Astrocyte (in vitro differentiated cells and primary cell): ENCODE data around the gene RARB. TPM values are rescaled to one million over a fixed set of nuclear protein-coding genes. Genes with fewer than 3 reads are reported as not detected.

Experiments used
- DNase-seq: peaks from one replicate; pipeline ENCODE4 v3.0.0-alpha.2; 2010; ENCODE audit warnings: low read depth
- FAIRE-seq: peaks from 2 replicates; lab custom pipeline; 2011; peaks lifted over from hg19 to GRCh38; lab: Jason Lieb, UNC
- H2AFZ ChIP-seq: 2 replicates; pipeline ENCODE4 v1.6.0; 2012; ENCODE audit warnings: low read depth, low read length, inconsistent platforms
- H3K27ac ChIP-seq: 2 replicates; pipeline ENCODE4 v1.5.1; 2011; ENCODE audit warnings: low read depth, low read length, inconsistent platforms
- H3K27me3 ChIP-seq: 2 replicates; pipeline ENCODE4 v1.6.0; 2011; ENCODE audit warnings: low read length, inconsistent platforms; ENCODE audit not compliant: insufficient read depth
- H3K36me3 ChIP-seq: 2 replicates; pipeline ENCODE4 v1.5.1; 2011; ENCODE audit warnings: low read length, inconsistent platforms; ENCODE audit not compliant: insufficient read depth
- H3K4me1 ChIP-seq: 2 replicates; pipeline ENCODE4 v1.5.1; 2011; ENCODE audit warnings: low read length, inconsistent platforms; ENCODE audit not compliant: insufficient read depth
- H3K4me2 ChIP-seq: 2 replicates; pipeline ENCODE4 v1.6.0; 2012; ENCODE audit warnings: low read length, inconsistent platforms
- H3K4me3 ChIP-seq: 2 replicates; pipeline ENCODE4 v1.5.1; 2011; ENCODE audit warnings: low read depth, mild to moderate bottlenecking, low read length, inconsistent platforms; ENCODE audit not compliant: insufficient read depth
- H3K79me2 ChIP-seq: 2 replicates; pipeline ENCODE4 v1.6.0; 2012; ENCODE audit warnings: mild to moderate bottlenecking, low read length, inconsistent platforms; ENCODE audit not compliant: insufficient read depth
- H3K9ac ChIP-seq: 2 replicates; pipeline ENCODE4 v1.6.0; 2012; ENCODE audit warnings: mild to moderate bottlenecking, low read length, inconsistent platforms
- H3K9me3 ChIP-seq: 2 replicates; pipeline ENCODE4 v1.5.1; 2012; ENCODE audit warnings: low read depth, mild to moderate bottlenecking, low read length, inconsistent platforms; ENCODE audit not compliant: insufficient read depth
- H4K20me1 ChIP-seq: 2 replicates; pipeline ENCODE4 v1.6.0; 2012; ENCODE audit warnings: low read length, inconsistent platforms; ENCODE audit not compliant: insufficient read depth
- H3K27ac Mint-ChIP-seq: one replicate; pipeline ENCODE4 v1.8.0; 2021; ENCODE audit warnings: mild to moderate bottlenecking, mixed read lengths; ENCODE audit not compliant: unreplicated experiment
- H3K27me3 Mint-ChIP-seq: one replicate; pipeline ENCODE4 v1.8.0; 2021; ENCODE audit warnings: low read depth, mixed read lengths; ENCODE audit not compliant: unreplicated experiment
- H3K36me3 Mint-ChIP-seq: one replicate; pipeline ENCODE4 v1.8.0; 2021; ENCODE audit warnings: low read depth, mixed read lengths; ENCODE audit not compliant: unreplicated experiment
- H3K4me1 Mint-ChIP-seq: one replicate; pipeline ENCODE4 v1.8.0; 2021; ENCODE audit warnings: low read depth, mixed read lengths; ENCODE audit not compliant: unreplicated experiment
- H3K4me3 Mint-ChIP-seq: one replicate; pipeline ENCODE4 v1.8.0; 2021; ENCODE audit warnings: mild to moderate bottlenecking, moderate library complexity, mixed read lengths; ENCODE audit not compliant: unreplicated experiment
- H3K9me3 Mint-ChIP-seq: one replicate; pipeline ENCODE4 v1.8.0; 2021; ENCODE audit warnings: mild to moderate bottlenecking, mixed read lengths; ENCODE audit not compliant: unreplicated experiment
- CTCF ChIP-seq: IDR thresholded peaks from 2 replicates; pipeline ENCODE4 v1.5.1; 2011; ENCODE audit warnings: low read depth, mild to moderate bottlenecking, inconsistent platforms, low read length, moderate library complexity; ENCODE audit not compliant: insufficient read depth
- EZH2 ChIP-seq: IDR thresholded peaks from 2 replicates; pipeline ENCODE4 v1.6.1; 2012; ENCODE audit warnings: mild to moderate bottlenecking, low read length, inconsistent platforms; ENCODE audit not compliant: insufficient read depth
- total RNA-seq: library from RNA; stranded (reverse); gene quantifications from 2 replicates; pipeline ENCODE4 v1.2.1, GENCODE V29; 2021

The RARB gene
- total RNA-seq, 1 donor from 2014 or later = 0.27 TPM

- DNase-seq = no peak
- no peak overlapping the region for H3K27ac Mint-ChIP-seq
- H3K9me3 Mint-ChIP-seq = no peaks in the 10 kb centered on the region
- Histone ChIP-seq H3K27me3 (no peaks in the 10 kb centered on the region), H3K4me3 (no peak overlapping the region), H3K9me3 (no peaks in the 10 kb centered on the region), H3K4me2 (no peak overlapping the region), H2AFZ (no peak overlapping the region), H3K36me3 (no peaks in the 10 kb centered on the region), H3K79me2 (peaks cover 91% of the 10 kb centered on the region), H3K4me1 (peaks cover 20% of the 10 kb centered on the region), H3K9ac (no peak overlapping the region), H3K27ac (no peak overlapping the region), H4K20me1 (peaks cover 53% of the 10 kb centered on the region)
- H3K4me3 Mint-ChIP-seq = no peak overlapping the region
- no peak for TF ChIP-seq CTCF
- TF ChIP-seq EZH2 = no peak
- no peaks in the 10 kb centered on the region for H3K27me3 Mint-ChIP-seq
- FAIRE-seq = no peak
- H3K4me1 Mint-ChIP-seq = peaks cover 9% of the 10 kb centered on the region
- H3K36me3 Mint-ChIP-seq = no peaks in the 10 kb centered on the region
These were observed 19.2 kb downstream of the RARB start for GRCh38 chr3:25447285-25447684.

GRCh38 chr3:25447925-25448324 lies 19.9 kb downstream of the RARB start:
- Mint-ChIP-seq H3K27me3 (no peaks in the 10 kb centered on the region), H3K27ac (no peak overlapping the region), H3K4me1 (peaks cover 9% of the 10 kb centered on the region), H3K9me3 (no peaks in the 10 kb centered on the region), H3K36me3 (no peaks in the 10 kb centered on the region), H3K4me3 (no peak overlapping the region)
- Histone ChIP-seq H3K27ac (no peak overlapping the region), H4K20me1 (peaks cover 49% of the 10 kb centered on the region), H3K79me2 (peaks cover 91% of the 10 kb centered on the region), H3K4me2 (no peak overlapping the region), H3K9me3 (no peaks in the 10 kb centered on the region), H3K36me3 (no peaks in the 10 kb centered on the region), H3K4me3 (no peak overlapping the region), H3K9ac (no peak overlapping the region), H2AFZ (no peak overlapping the region), H3K27me3 (no peaks in the 10 kb centered on the region), H3K4me1 (peaks cover 20% of the 10 kb centered on the region)
- DNase-seq (no peak), FAIRE-seq (no peak)
- no peak for TF ChIP-seq CTCF
- TF ChIP-seq EZH2 = no peak

GRCh38 chr3:25448750-25449692 lies 21.0 kb downstream of the RARB start:
- Histone ChIP-seq H4K20me1 (peaks cover 45% of the 10 kb centered on the region), H3K4me2 (peak overlapping the region; percentile 70), H3K27me3 (no peaks in the 10 kb centered on the region), H3K27ac (peak overlapping the region; percentile 39), H3K36me3 (no peaks in the 10 kb centered on the region), H2AFZ (no peak overlapping the region), H3K9ac (peak overlapping the region; percentile 36), H3K79me2 (peaks cover 92% of the 10 kb centered on the region), H3K4me3 (peak overlapping the region; percentile 17), H3K4me1 (peaks cover 28% of the 10 kb centered on the region), H3K9me3 (no peaks in the 10 kb centered on the region)
- FAIRE-seq (no peak), DNase-seq (peak; percentile 82)
- H3K27ac Mint-ChIP-seq = peak overlapping the region; percentile 5
- TF ChIP-seq CTCF = no peak
- TF ChIP-seq EZH2 = no peak
- H3K4me3 Mint-ChIP-seq = no peak overlapping the region
- H3K9me3 Mint-ChIP-seq = no peaks in the 10 kb centered on the region
- peaks cover 14% of the 10 kb centered on the region for H3K4me1 Mint-ChIP-seq
- no peaks in the 10 kb centered on the region for H3K36me3 Mint-ChIP-seq
- H3K27me3 Mint-ChIP-seq = no peaks in the 10 kb centered on the region
